Calu3 (cell line): ENCODE data around the gene TAF11L6. TPM values are rescaled to one million over a fixed set of nuclear protein-coding genes. Genes with fewer than 3 reads are reported as not detected.
"Not testable (repeated sequence)": the region's sequence is repeated elsewhere in the genome, so short reads cannot be mapped to it uniquely, and the experiment has no call there.

Experiments
- BruUV-seq: library from RNA; stranded (reverse); fragments of 400-500 nt; replicated peaks from 2 replicates; lab custom pipeline; 2021; lab: Mats Ljungman, UMichigan
- CTCF ChIA-PET: fragments of 300-600 bp; sonication (Branson Sonifier 250); formaldehyde crosslinking; loops from one replicate; lab custom pipeline; 2022; ENCODE audit warnings: antibody characterized with exemption; lab: Charles Lee
- DNase-seq: peaks from one replicate; pipeline ENCODE4 v3.0.0; 2022
- H3K27ac Mint-ChIP-seq: one replicate; pipeline ENCODE4 v1.8.0; 2022; ENCODE audit warnings: mixed read lengths; ENCODE audit not compliant: unreplicated experiment
- H3K27me3 Mint-ChIP-seq: one replicate; pipeline ENCODE4 v1.8.0; 2022; ENCODE audit warnings: mixed read lengths; ENCODE audit not compliant: unreplicated experiment
- H3K36me3 Mint-ChIP-seq: one replicate; pipeline ENCODE4 v1.8.0; 2022; ENCODE audit warnings: mild to moderate bottlenecking, moderate library complexity, mixed read lengths; ENCODE audit not compliant: insufficient read depth, unreplicated experiment
- H3K4me1 Mint-ChIP-seq: one replicate; pipeline ENCODE4 v1.8.0; 2022; ENCODE audit warnings: mild to moderate bottlenecking, low read depth, mixed read lengths; ENCODE audit not compliant: unreplicated experiment
- H3K4me3 Mint-ChIP-seq: one replicate; pipeline ENCODE4 v1.8.0; 2022; ENCODE audit warnings: mild to moderate bottlenecking, low read depth, moderate library complexity, mixed read lengths; ENCODE audit not compliant: unreplicated experiment
- H3K9me3 Mint-ChIP-seq: one replicate; pipeline ENCODE4 v1.8.0; 2022; ENCODE audit warnings: low read depth, mixed read lengths; ENCODE audit not compliant: unreplicated experiment
- intact Hi-C: fragments of 100-400 bp; cut with micrococcal nuclease; formaldehyde crosslinking; loops from one replicate; pipeline ENCODE4 v1.10.0; 2022; ENCODE audit not compliant: unreplicated experiment
- total RNA-seq: library from RNA; stranded (reverse); gene quantifications from 2 replicates; pipeline ENCODE4 v1.2.3, GENCODE V29; 2022

The TAF11L6 gene
- total RNA-seq, 1 experiment from 2014 or later, result not detected

- H3K4me1 Mint-ChIP-seq, CTCF ChIA-PET, H3K27me3 Mint-ChIP-seq, H3K27ac Mint-ChIP-seq, H3K4me3 Mint-ChIP-seq, H3K9me3 Mint-ChIP-seq, DNase-seq, BruUV-seq, H3K36me3 Mint-ChIP-seq, intact Hi-C loops: not testable (repeated sequence)
Measured at GRCh38 chr5:17524935-17525334, 3.5 kb upstream of the TAF11L6 start, which contains the start of gene TAF11L5. TAF11L5 (plus strand) TSS chr5:17525235.

- H3K36me3 Mint-ChIP-seq, H3K4me3 Mint-ChIP-seq, H3K27ac Mint-ChIP-seq, H3K9me3 Mint-ChIP-seq, H3K27me3 Mint-ChIP-seq, CTCF ChIA-PET, BruUV-seq, H3K4me1 Mint-ChIP-seq, intact Hi-C loops: not testable (repeated sequence)
- DNase-seq, result peak; percentile 10
Measured at GRCh38 chr5:17526504-17526903, 2.0 kb upstream of the TAF11L6 start.

Other genes with a start within 250 kb of the TAF11L6 start
- gene TAF11L2, start 30.4 kb upstream of the TAF11L6 start, total RNA-seq, result not detected in 2 replicates
- not detected in 2 replicates for gene TAF11L3, start 10.3 kb upstream of the TAF11L6 start, total RNA-seq
- not detected in 2 replicates for gene TAF11L4, start 6.9 kb upstream of the TAF11L6 start, total RNA-seq
- not detected in 2 replicates for gene TAF11L5, start 3.4 kb upstream of the TAF11L6 start, total RNA-seq
- gene TAF11L7, start 57.1 kb downstream of the TAF11L6 start, total RNA-seq, result not detected in 2 replicates
- gene TAF11L8, start 62.3 kb downstream of the TAF11L6 start, total RNA-seq, result not detected in 2 replicates
- not detected in 2 replicates for gene TAF11L9, start 65.7 kb downstream of the TAF11L6 start, total RNA-seq
- gene TAF11L10, start 69.2 kb downstream of the TAF11L6 start, total RNA-seq, result not detected in 2 replicates
- gene TAF11L11, start 75.5 kb downstream of the TAF11L6 start, total RNA-seq, result not detected in 2 replicates
- not detected in 2 replicates for gene TAF11L12, start 81.7 kb downstream of the TAF11L6 start, total RNA-seq
- gene TAF11L13, start 103.4 kb downstream of the TAF11L6 start, total RNA-seq, result not detected in 2 replicates
- gene TAF11L14, start 105.8 kb downstream of the TAF11L6 start, total RNA-seq, result not detected in 2 replicates